ENCODE measurements around the gene STT3A.
A peak's percentile ranks its signal among the peaks of the same experiment; 100 is the strongest.

The STT3A gene

GRCh38 chr11:125591649-125592304 lies 875 bp upstream of the STT3A start:
- peak; percentile 68 to 69 for DNase-seq

GRCh38 chr11:125593114-125593820 lies 615 bp downstream of the STT3A start:
- no peak for DNase-seq

- DNase-seq: no peak
These were observed 2.3 kb downstream of the STT3A start for GRCh38 chr11:125594958-125595357.

- no peak for DNase-seq
These were observed 8.0 kb downstream of the STT3A start for GRCh38 chr11:125600663-125601062.

- no peak for DNase-seq
These were observed 10.6 kb downstream of the STT3A start for GRCh38 chr11:125603207-125603606.

- DNase-seq: no peak
These were observed 12.8 kb downstream of the STT3A start for GRCh38 chr11:125605417-125605816.

GRCh38 chr11:125609545-125609944 lies 16.9 kb downstream of the STT3A start:
- no peak for DNase-seq

GRCh38 chr11:125618383-125618782 lies 25.7 kb downstream of the STT3A start:
- DNase-seq: no peak

- DNase-seq: no peak
These were observed 29.3 kb downstream of the STT3A start for GRCh38 chr11:125621995-125622394.

- DNase-seq: no peak
These were observed 30.4 kb downstream of the STT3A start for GRCh38 chr11:125623064-125623463.

- DNase-seq: peak in 1 of 2 experiments; percentile 22
These were observed 32.1 kb downstream of the STT3A start, which contains the start of gene CHEK1 for GRCh38 chr11:125624756-125625213. TSS of gene CHEK1 (plus strand) at chr11:125625163. CDS start at chr11:125626769, 1,606 bp downstream.

GRCh38 chr11:125625225-125625629 lies 32.6 kb downstream of the STT3A start:
- DNase-seq: no peak

- peak; percentile 95 for DNase-seq
These were observed 33.1 kb downstream of the STT3A start for GRCh38 chr11:125625630-125626287.

- DNase-seq: no peak
These were observed 33.8 kb downstream of the STT3A start for GRCh38 chr11:125626288-125626950.

GRCh38 chr11:125627236-125627910 lies 34.7 kb downstream of the STT3A start:
- no peak for DNase-seq

- DNase-seq: no peak
These were observed 45.2 kb downstream of the STT3A start for GRCh38 chr11:125637840-125638239.

- no peak for DNase-seq
These were observed 45.7 kb downstream of the STT3A start for GRCh38 chr11:125638315-125638714.

GRCh38 chr11:125645871-125646270 lies 53.2 kb downstream of the STT3A start:
- DNase-seq: no peak

GRCh38 chr11:125649465-125650166 lies 57.0 kb downstream of the STT3A start:
- DNase-seq: no peak

GRCh38 chr11:125662689-125663088 lies 70.0 kb downstream of the STT3A start:
- no peak for DNase-seq

GRCh38 chr11:125663910-125664309 lies 71.3 kb downstream of the STT3A start:
- DNase-seq: no peak

- no peak for DNase-seq
These were observed 74.5 kb downstream of the STT3A start for GRCh38 chr11:125667151-125667550.
